SK-N-SH (cell line): ENCODE data around the gene MIA. TPM values are rescaled to one million over a fixed set of nuclear protein-coding genes. Genes with fewer than 3 reads are reported as not detected.

Experiments used
- CTCF ChIA-PET: fragments of 300-600, 350-600 bp; formaldehyde crosslinking; extraction: SDS; loops from one replicate; lab custom pipeline; 2021; lab: Yijun Ruan, JAX
- POLR2A ChIA-PET: fragments of 350-600 bp; sonication (Branson Sonifier 250); formaldehyde crosslinking; extraction: SDS; loops from one replicate; lab custom pipeline; 2020; ENCODE audit warnings: antibody characterized with exemption, inconsistent platforms; lab: Yijun Ruan, JAX
- DNase-seq: peaks from one replicate; pipeline ENCODE4 v3.0.0; 2012
- H2AFZ ChIP-seq: fragments of 200-600 bp; sonication (generic); 2 replicates; pipeline ENCODE4 v1.8.1; 2016; ENCODE audit warnings: antibody characterized with exemption, mild to moderate bottlenecking, low read depth
- H3F3A ChIP-seq: fragments of 200-600 bp; sonication (generic); replicated peaks from 2 replicates; pipeline ENCODE3; 2016; ENCODE audit warnings: antibody characterized with exemption, mild to moderate bottlenecking; ENCODE audit not compliant: insufficient read depth
- H3K27ac ChIP-seq, 2 experiments: fragments of 200-500 bp in 1 of 2; fragments of 200-600 bp in 1 of 2; sonication (Bioruptor generic) in 1 of 2; sonication (generic), shearing (Covaris generic) in 1 of 2; 2 replicates each; pipeline versions ENCODE4 v1.5.1 to v1.6.1; 2014 to 2016; ENCODE audit warnings: low read depth in 2 of 2, inconsistent platforms in 1 of 2, low read length in 1 of 2, mild to moderate bottlenecking in 1 of 2, mixed read lengths in 1 of 2
- H3K27me3 ChIP-seq: fragments of 200-600 bp; sonication (generic), shearing (Covaris generic); 2 replicates; pipeline ENCODE4 v1.6.1; 2016; ENCODE audit warnings: mixed run types; ENCODE audit not compliant: insufficient read depth
- H3K36me3 ChIP-seq, 2 experiments: fragments of 200-500 bp in 1 of 2; fragments of 200-600 bp in 1 of 2; sonication (Bioruptor generic) in 1 of 2; sonication (generic) in 1 of 2; replicated peaks in 1 of 2; 2 replicates each; pipeline versions ENCODE3 to v1.5.1; 2014 to 2016; ENCODE audit warnings: low read length in 1 of 2, mild to moderate bottlenecking in 1 of 2; ENCODE audit not compliant: insufficient read depth in 2 of 2, control insufficient read depth in 1 of 2
- H3K4me1 ChIP-seq, 2 experiments: fragments of 200-500 bp in 1 of 2; fragments of 200-600 bp in 1 of 2; sonication (Bioruptor generic) in 1 of 2; sonication (generic), shearing (Covaris generic) in 1 of 2; 2 replicates each; pipeline versions ENCODE4 v1.5.1 to v1.6.1; 2014 to 2016; ENCODE audit warnings: low read depth in 1 of 2, low read length in 1 of 2, mixed run types in 1 of 2; ENCODE audit not compliant: insufficient read depth in 2 of 2, control insufficient read depth in 1 of 2
- H3K4me2 ChIP-seq: fragments of 200-600 bp; sonication (generic), shearing (Covaris generic); 2 replicates; pipeline ENCODE4 v1.6.1; 2017; ENCODE audit warnings: mixed run types
- H3K4me3 ChIP-seq, 2 experiments: fragments of 200-500 bp in 1 of 2; fragments of 200-600 bp in 1 of 2; sonication (Bioruptor generic) in 1 of 2; sonication (generic), shearing (Covaris generic) in 1 of 2; 2 replicates each; pipeline versions ENCODE4 v1.5.1 to v1.8.1; 2014 to 2016; ENCODE audit warnings: low read depth in 2 of 2, inconsistent platforms in 1 of 2, low read length in 1 of 2, mild to moderate bottlenecking in 1 of 2, mixed read lengths in 1 of 2, moderate library complexity in 1 of 2
- H3K79me2 ChIP-seq: fragments of 200-600 bp; sonication (generic); 2 replicates; pipeline ENCODE4 v1.8.1; 2017; ENCODE audit warnings: mild to moderate bottlenecking; ENCODE audit not compliant: insufficient read depth
- H3K9ac ChIP-seq: fragments of 200-600 bp; sonication (generic); 2 replicates; pipeline ENCODE4 v1.6.1; 2017; ENCODE audit warnings: mixed run types
- H3K9me2 ChIP-seq: fragments of 200-600 bp; sonication (generic); 2 replicates; pipeline ENCODE4 v1.6.1; 2017; ENCODE audit warnings: mixed run types
- H3K9me3 ChIP-seq: fragments of 200-600 bp; sonication (generic); 2 replicates; pipeline ENCODE4 v1.6.1; 2017; ENCODE audit warnings: mixed run types, mild to moderate bottlenecking, moderate library complexity
- H4K20me1 ChIP-seq: fragments of 200-600 bp; sonication (generic); 2 replicates; pipeline ENCODE4 v1.6.1; 2017; ENCODE audit warnings: mild to moderate bottlenecking, mixed run types; ENCODE audit not compliant: insufficient read depth
- CHD2 ChIP-seq: fragments of 150-350 bp; IDR thresholded peaks from 2 replicates; pipeline ENCODE4 v1.6.1; 2018; ENCODE audit warnings: low read length; ENCODE audit not compliant: partially characterized antibody
- ELF1 ChIP-seq: IDR thresholded peaks from 2 replicates; pipeline ENCODE4 v1.4.0; 2012
- EP300 ChIP-seq, 2 experiments: IDR thresholded peaks; 2 replicates each; pipeline versions ENCODE4 v1.4.0 to v1.6.1; 2012; ENCODE audit warnings: borderline replicate concordance in 1 of 2, low read depth in 1 of 2, low read length in 1 of 2
- EZH2phosphoT487 ChIP-seq: fragments of 200-600 bp; sonication (generic); IDR thresholded peaks from 2 replicates; pipeline ENCODE4 v1.6.1; 2017; ENCODE audit warnings: low read depth, mixed run types, mild to moderate bottlenecking, antibody characterized with exemption, moderate library complexity, borderline replicate concordance
- FOSL2 ChIP-seq: IDR thresholded peaks from 2 replicates; pipeline ENCODE4 v1.4.0; 2012; ENCODE audit warnings: low read depth, mild to moderate bottlenecking, moderate library complexity, borderline replicate concordance
- FOXM1 ChIP-seq: IDR thresholded peaks from 2 replicates; pipeline ENCODE4 v1.4.0; 2012; ENCODE audit warnings: low read depth, mild to moderate bottlenecking
- IRF3 ChIP-seq: fragments of 150-350 bp; IDR thresholded peaks from 2 replicates; pipeline ENCODE4 v1.6.1; 2016; ENCODE audit warnings: mild to moderate bottlenecking, low read depth, low read length
- MAX ChIP-seq: IDR thresholded peaks from 2 replicates; pipeline ENCODE4 v1.4.0; 2012; ENCODE audit warnings: low read depth
- MEF2A ChIP-seq: IDR thresholded peaks from 2 replicates; pipeline ENCODE4 v1.4.0; 2012; ENCODE audit warnings: low read depth, borderline replicate concordance
- NRF1 ChIP-seq: IDR thresholded peaks from 2 replicates; pipeline ENCODE4 v1.6.1; 2012; ENCODE audit warnings: low read depth, mild to moderate bottlenecking, low read length
- PBX3 ChIP-seq: IDR thresholded peaks from 2 replicates; pipeline ENCODE4; 2012
- POLR2AphosphoS5 ChIP-seq: IDR thresholded peaks from 2 replicates; pipeline ENCODE4 v1.6.1; 2012; ENCODE audit warnings: low read depth, low read length
- RFX5 ChIP-seq: IDR thresholded peaks from 2 replicates; pipeline ENCODE4 v1.6.1; 2012; ENCODE audit warnings: mild to moderate bottlenecking, improper control_type of control experiment, low read length
- SMC3 ChIP-seq: IDR thresholded peaks from 2 replicates; pipeline ENCODE4 v1.6.1; 2012; ENCODE audit warnings: low read depth, low read length, improper control_type of control experiment
- TCF12 ChIP-seq: IDR thresholded peaks from 2 replicates; pipeline ENCODE4 v1.4.0; 2012
- TEAD4 ChIP-seq: IDR thresholded peaks from 2 replicates; pipeline ENCODE4 v1.4.0; 2012; ENCODE audit warnings: mild to moderate bottlenecking, borderline replicate concordance; ENCODE audit not compliant: insufficient read depth
- ZBTB33 ChIP-seq: IDR thresholded peaks from 2 replicates; pipeline ENCODE4 v1.4.0; 2012; ENCODE audit warnings: low read depth, borderline replicate concordance
- WGBS: methylation state at CpG from one replicate; pipeline ENCODE4 v1.1.6; 2017; ENCODE audit warnings: low lambda C conversion rate; 5-methylcytosine and 5-hydroxymethylcytosine counted together
- polyA plus RNA-seq, 3 experiments: library from polyadenylated mRNA; depleted of rRNA; stranded (reverse); fragments of >200 nt; gene quantifications; 2 replicates each; pipeline ENCODE4 v1.2.3, GENCODE V29; 2012
- TF ChIP-seq, protein P1 (sequence below): fragments of 200-600 bp; sonication (generic); IDR thresholded peaks from 2 replicates; pipeline ENCODE4 v1.6.1; 2017; ENCODE audit warnings: antibody characterized with exemption, mild to moderate bottlenecking, moderate library complexity

The MIA gene
- polyA plus RNA-seq, 1 of the 3 experiments (the other 2 are of a cell fraction): not detected

DNA sequence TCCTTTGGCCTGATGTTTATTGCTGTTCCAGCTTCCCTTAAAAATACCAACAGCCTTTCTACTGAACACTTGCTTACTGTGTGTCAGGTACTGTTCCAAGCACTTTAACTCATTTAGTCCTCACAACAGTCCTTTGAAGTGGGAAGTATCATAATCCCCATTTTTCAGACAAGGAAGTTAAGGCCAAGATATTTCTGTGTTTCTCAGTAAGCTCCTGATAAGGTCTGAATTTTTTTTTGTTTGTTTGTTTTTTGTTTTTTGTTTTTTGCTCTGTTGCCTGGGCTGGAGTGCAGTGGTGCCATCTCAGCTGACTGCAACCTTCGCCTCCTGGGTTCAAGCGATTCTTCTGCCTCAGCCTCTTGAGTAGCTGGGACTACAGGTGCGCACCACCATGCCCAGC is 16.8 kb upstream of the MIA start:
- peaks cover 7% of the 10 kb centered on the region for H3F3A ChIP-seq
- H3K36me3 ChIP-seq: peaks cover 39 to 44% of the 10 kb centered on the region in 2 experiments
- H3K4me2 ChIP-seq: no peak overlapping the region
- no peak overlapping the region for H3K4me3 ChIP-seq
- H2AFZ ChIP-seq: no peak overlapping the region
- peaks cover 42% of the 10 kb centered on the region for H4K20me1 ChIP-seq
- ChIA-PET CTCF (no interaction called here), POLR2A (interaction anchor here (2.4 kb wide), 1 partner anchor 19 kb away, joined by 7 read pairs; the partner anchor contains the start of gene RAB4B)
- no peak for DNase-seq
- no peak overlapping the region for H3K9ac ChIP-seq
- 100% methylated on average over 3 of the region's 3 CpGs for WGBS
- no peak overlapping the region for H3K27ac ChIP-seq
- no peaks in the 10 kb centered on the region for H3K27me3 ChIP-seq
- no peak for TF ChIP-seq ELF1
- TF ChIP-seq EZH2phosphoT487: no peak
- TF ChIP-seq IRF3: no peak
- TF ChIP-seq TEAD4: no peak
- no peak for TF ChIP-seq NRF1
- TF ChIP-seq TCF12: no peak
- TF ChIP-seq RFX5: no peak
- TF ChIP-seq CHD2: no peak
- TF ChIP-seq SMC3: no peak
- no peak for TF ChIP-seq FOXM1
- TF ChIP-seq ZBTB33: no peak
- no peak for TF ChIP-seq POLR2AphosphoS5
- H3K4me1 ChIP-seq: peaks cover 5 to 7% of the 10 kb centered on the region in 2 experiments; a peak in 2 of 4 replicates
- peaks cover 66% of the 10 kb centered on the region for H3K79me2 ChIP-seq
- H3K9me3 ChIP-seq: no peaks in the 10 kb centered on the region
- no peaks in the 10 kb centered on the region for H3K9me2 ChIP-seq

- ChIA-PET POLR2A (interaction anchor here (2.4 kb wide), 1 partner anchor 18 kb away, joined by 7 read pairs; the partner anchor contains the start of gene RAB4B), CTCF (no interaction called here)
- Histone ChIP-seq H3K9me3 (no peaks in the 10 kb centered on the region), H3K79me2 (peaks cover 57% of the 10 kb centered on the region), H3F3A (peaks cover 7% of the 10 kb centered on the region), H4K20me1 (peaks cover 36% of the 10 kb centered on the region), H3K4me2 (no peak overlapping the region), H2AFZ (no peak overlapping the region), H3K4me3 (no peak overlapping the region), H3K36me3 (peaks cover 41 to 52% of the 10 kb centered on the region in 2 experiments), H3K4me1 (peaks cover 3 to 5% of the 10 kb centered on the region in 2 experiments; a peak in 2 of 4 replicates), H3K9me2 (no peaks in the 10 kb centered on the region), H3K27ac (no peak overlapping the region), H3K9ac (no peak overlapping the region), H3K27me3 (no peaks in the 10 kb centered on the region)
- TF ChIP-seq SMC3 (no peak), MEF2A (no peak), FOSL2 (no peak), MAX (no peak), CHD2 (no peak), EP300 (IDR thresholded peaks at IDR 0.05; ENCODE audit: borderline replicate concordance in 1 of 2, low read depth in 1 of 2, low read length in 1 of 2) (no peak), PBX3 (no peak)
- TF ChIP-seq, protein P1, sequence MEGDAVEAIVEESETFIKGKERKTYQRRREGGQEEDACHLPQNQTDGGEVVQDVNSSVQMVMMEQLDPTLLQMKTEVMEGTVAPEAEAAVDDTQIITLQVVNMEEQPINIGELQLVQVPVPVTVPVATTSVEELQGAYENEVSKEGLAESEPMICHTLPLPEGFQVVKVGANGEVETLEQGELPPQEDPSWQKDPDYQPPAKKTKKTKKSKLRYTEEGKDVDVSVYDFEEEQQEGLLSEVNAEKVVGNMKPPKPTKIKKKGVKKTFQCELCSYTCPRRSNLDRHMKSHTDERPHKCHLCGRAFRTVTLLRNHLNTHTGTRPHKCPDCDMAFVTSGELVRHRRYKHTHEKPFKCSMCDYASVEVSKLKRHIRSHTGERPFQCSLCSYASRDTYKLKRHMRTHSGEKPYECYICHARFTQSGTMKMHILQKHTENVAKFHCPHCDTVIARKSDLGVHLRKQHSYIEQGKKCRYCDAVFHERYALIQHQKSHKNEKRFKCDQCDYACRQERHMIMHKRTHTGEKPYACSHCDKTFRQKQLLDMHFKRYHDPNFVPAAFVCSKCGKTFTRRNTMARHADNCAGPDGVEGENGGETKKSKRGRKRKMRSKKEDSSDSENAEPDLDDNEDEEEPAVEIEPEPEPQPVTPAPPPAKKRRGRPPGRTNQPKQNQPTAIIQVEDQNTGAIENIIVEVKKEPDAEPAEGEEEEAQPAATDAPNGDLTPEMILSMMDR: no peak
- 96% methylated on average over 10 of the region's 13 CpGs for WGBS
- DNase-seq: no peak
These were observed 16.0 kb upstream of the MIA start for GRCh38 chr19:40759352-40759751.
